ENCODE measurements around the gene IFT80.
A peak's percentile ranks its signal among the peaks of the same experiment; 100 is the strongest.
"Not testable (repeated sequence)": the region's sequence is repeated elsewhere in the genome, so short reads cannot be mapped to it uniquely, and the experiment has no call there.

The IFT80 gene

DNA sequence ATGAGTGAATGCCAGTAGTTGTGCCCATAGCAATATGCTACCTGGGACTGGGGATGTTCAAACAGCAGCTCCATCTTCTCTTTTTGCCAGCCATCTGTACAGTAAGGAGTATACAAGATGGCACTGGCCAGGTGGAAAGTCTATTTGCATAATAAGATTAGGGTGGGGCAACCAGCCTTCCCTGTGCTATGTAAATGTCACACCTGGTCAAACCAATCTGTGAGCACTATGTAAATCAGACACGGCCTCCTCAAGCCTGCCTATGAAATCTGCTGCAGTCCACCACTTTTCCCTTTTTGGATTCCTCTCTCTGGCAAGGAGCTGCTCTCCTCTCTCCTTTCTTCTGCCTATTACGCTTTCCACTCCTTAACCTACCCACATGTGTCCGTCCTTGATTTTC is 120.8 kb downstream of the IFT80 start:
- DNase-seq (ENCODE audit: low read depth in 2 of 2): no peak

DNA sequence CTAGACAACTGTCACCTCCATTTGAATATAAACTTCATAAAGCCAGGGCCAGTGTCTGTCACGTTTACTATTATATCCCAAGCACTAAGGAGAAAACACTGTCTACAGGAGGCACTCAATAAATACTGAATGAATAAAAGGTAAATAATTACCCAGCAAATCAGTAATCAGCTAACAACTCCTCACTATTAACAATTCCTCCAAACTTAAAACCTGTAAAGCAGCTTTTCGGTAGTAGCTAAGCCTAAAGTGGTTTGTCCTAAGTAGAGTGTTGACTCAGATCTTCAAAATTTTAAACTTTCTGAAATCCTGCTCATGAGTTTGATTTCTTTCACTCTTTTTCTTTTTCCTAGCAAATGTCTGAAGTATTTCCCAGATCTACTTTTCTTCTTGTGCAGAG is 133.9 kb downstream of the IFT80 start:
- no peak for DNase-seq (ENCODE audit: low read depth in 2 of 2)

DNA sequence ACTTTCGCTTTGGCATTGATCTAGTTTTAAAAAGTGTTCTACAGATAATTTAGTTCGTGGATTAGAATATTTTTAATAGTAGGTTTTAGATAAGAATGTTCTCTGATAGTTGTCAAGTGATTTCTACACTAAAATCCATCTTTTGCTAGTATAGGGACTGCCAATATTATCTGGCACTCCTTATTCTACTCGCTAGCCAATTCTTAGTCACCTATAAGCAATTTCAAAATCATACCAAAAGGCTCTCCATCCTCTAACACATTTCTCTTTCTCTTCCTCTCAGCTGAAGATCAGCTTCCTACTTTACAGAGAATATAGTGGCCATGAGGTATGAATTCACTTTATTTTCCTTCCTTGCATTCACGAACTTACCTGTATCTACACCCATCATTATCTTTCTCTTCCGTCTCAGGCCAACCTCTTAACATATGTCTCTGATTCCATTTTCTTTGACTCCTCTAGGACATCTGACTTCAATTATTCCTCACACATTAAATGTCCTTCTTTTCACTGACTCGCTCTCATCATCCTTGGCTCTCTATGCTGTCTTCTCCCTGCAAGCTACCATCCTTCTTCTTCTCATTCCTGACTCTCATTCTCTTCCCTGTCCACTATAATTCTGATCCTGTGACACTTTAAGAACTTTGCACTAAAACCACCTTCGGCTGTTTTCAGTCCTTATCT is 138.3 kb downstream of the IFT80 start:
- no peak for DNase-seq (ENCODE audit: low read depth in 2 of 2)

DNA sequence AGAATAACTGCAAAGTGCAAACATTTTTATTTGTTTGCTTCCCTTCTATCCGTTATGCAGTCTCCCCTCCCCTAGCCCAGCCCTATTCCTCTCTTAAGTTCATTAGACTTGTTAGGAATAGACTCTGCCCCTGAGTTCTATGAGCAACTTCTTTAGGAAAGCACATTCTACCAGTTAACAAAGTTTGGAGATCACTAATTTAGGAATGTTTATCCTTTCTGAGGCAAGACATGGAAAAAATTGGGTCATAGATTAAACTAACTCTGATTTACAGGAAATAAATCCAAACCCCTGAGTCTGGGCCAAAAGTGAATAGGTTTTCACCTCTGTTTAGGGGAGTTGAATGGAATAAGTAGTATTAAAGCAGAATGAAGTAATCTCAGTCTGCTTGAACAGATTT is 139.4 kb downstream of the IFT80 start:
- DNase-seq (ENCODE audit: low read depth in 2 of 2): no peak

DNA sequence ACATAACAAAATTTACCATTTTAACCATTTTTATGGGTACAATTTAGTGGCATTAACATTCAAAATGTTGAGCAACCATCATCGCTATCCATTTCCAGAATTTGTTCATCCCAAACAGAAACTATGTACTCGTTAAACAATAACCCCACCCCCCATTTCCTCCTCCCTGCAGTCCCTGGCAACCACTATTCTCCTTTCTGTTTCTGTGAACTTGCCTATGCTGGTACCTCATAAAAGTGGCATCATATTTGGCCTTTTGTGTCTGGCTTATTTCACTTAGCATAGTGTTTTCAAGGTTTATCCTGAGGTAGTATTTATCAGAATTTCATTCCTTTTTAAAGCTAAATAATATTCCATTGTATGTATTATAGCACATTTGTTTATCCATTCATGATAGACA is 141.4 kb downstream of the IFT80 start:
- DNase-seq (ENCODE audit: low read depth in 2 of 2): no peak

DNA sequence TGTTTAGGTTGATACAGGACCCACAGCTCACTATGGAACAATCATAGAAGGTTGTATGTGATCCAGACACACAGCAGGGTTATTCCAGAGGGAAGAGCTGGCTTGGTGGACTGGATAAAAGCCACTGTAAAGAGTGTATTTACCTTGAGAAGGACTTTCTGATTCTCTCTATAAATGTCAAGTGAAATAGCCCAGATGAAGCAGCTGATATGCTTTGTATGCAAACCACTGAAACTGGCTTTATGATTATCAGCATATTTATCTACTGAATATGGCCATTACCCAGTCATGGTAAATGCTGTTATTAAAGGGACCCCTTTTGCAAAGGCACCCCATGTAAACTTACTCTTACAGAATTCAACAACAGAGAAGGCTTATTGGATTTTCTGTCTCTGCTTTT is 145.7 kb downstream of the IFT80 start:
- no peak for DNase-seq (ENCODE audit: low read depth in 2 of 2)

DNA sequence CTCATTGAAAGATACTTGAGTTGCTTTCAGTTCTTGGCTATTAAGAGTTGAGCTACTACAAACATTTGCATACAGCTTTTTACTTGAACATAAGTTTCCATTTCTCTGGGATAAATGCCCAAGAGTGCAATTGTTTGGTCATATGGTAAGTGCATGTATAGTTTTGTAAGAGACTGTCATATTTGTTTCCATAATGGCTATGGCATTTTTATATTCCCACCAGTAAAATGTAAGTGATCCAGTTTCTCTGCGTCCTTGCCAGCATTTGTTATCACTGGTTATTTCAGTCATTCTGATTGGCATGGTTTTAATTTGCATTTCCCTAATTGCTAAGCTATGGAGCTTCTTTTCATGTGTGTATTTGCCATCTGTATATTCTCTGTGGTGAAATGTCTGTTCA is 151.3 kb downstream of the IFT80 start:
- no peak for DNase-seq (ENCODE audit: low read depth in 2 of 2)

DNA sequence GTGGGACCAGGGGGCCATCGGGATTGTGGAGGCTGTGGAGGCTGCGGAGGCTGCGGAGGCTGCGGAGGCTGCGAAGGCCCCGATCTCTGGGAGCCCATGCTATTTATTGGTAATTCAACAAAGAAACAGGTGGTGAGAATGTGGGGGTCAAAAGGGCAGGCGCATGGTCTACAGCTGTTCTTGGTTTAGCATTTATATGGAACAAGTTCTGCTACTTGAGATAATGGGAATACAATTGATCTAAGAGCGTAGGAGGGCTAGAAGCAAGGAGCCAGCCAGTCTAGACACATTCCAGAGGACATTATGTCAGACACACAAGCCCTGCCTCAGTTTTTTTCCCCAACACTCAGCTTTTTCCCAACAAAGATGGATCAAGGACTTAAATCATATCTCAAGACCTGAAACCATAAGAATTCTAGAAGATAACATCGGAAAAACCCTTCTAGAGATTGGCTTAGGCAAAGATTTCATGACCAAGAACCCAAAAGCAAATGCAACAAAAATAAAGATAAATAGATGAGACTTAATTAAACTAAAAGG is 153.7 kb downstream of the IFT80 start:
- DNase-seq (ENCODE audit: low read depth in 2 of 2): no peak

DNA sequence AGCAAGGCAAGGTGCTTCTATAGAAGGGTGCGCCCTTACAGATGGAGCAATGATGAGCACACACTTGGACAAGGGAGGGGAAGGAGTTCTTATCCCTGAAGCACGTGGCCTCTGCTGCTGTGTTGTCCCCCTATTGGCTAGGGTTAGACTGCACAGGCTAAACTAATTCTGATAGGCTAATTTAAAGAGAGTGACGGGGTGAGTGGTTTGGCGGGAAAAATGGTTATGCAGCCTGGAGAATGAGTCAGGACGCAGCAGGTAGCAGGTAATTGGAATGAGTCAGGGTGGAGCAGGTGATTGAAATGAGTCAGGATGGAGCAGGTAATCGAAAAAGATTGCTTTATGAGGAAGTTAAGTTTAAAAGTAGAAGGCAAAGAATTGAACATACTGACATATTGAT is 158.3 kb downstream of the IFT80 start:
- DNase-seq (ENCODE audit: low read depth in 2 of 2): not testable (repeated sequence)

DNA sequence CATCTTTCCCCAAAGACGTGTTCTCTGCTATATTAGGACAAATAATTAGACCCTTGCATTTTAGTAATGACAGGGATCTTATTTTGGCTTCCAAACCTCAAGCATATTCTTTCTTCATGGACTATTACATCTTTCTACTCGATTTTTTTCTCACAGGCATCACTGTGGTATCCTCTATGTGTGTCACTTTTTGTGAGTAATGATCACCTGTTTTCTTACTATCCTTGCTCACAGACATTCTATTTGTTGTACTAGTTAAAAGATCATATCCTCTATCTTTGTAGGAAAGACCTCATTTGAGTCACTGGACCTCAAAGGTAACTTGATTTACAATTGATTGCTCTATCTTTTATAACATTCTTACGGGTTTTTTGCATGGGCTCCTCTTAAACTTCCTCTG is 167.0 kb downstream of the IFT80 start:
- no peak for DNase-seq (ENCODE audit: low read depth in 2 of 2)

DNA sequence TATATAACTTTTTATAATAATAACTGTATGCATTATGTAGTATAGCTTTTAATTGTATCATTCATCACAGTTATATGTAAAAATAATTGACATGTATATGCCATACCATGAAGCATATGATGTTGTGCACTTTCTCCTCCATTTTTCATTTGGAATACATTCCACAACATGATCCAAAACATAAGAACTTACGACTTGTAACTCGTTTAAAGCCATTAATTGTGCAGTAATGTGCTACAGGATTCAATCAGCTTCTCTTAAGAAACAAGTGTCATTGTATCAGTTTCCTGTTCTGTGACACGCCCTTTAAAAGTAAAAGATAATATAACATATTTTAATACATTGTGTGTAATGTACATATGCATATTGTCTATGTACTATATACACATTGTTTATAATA is 171.6 kb downstream of the IFT80 start:
- DNase-seq (ENCODE audit: low read depth in 2 of 2): no peak

DNA sequence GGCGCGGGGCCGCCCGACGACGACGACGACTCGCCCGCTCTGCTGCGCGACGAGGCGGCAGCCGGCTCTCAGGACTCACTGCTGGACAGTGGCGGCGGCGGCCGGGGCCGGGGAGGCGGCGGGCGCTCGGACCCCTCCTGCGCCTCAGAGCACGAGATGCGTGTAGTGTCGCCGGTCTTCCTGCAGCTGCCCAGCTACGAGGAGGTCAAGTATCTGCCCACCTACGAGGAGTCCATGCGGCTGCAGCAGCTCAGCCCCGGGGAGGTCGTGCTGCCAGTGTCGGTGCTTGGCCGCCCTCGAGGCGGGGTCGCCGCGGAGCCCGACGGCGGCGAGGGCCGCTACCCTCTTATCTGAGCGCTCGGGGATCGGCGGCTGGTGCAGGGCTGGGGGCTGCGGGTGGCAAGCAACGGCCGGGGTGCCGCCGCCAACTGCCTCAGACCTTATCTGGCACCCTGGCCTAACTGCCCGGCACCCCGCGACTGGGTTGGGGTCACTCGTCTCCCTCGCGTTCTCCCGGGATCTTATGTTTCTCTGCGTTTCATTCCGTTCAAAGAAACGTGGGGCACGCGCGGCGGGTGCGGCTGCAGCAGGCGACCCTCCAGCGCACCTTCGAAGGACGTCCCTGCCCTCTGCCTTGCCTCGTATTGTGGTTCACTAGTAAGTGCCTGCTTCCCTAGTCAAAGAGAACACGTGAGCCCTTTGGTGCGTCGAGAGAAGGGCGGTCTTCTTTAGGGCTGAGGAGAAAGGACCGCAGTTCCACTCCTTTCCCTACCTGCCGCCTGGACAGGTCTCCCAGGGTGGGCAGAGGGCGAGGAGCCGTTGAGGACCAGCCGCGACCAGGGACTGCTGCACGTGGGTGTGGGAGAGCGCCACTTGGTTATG is 172.8 kb downstream of the IFT80 start:
- no peak for DNase-seq (ENCODE audit: low read depth in 2 of 2)

DNA sequence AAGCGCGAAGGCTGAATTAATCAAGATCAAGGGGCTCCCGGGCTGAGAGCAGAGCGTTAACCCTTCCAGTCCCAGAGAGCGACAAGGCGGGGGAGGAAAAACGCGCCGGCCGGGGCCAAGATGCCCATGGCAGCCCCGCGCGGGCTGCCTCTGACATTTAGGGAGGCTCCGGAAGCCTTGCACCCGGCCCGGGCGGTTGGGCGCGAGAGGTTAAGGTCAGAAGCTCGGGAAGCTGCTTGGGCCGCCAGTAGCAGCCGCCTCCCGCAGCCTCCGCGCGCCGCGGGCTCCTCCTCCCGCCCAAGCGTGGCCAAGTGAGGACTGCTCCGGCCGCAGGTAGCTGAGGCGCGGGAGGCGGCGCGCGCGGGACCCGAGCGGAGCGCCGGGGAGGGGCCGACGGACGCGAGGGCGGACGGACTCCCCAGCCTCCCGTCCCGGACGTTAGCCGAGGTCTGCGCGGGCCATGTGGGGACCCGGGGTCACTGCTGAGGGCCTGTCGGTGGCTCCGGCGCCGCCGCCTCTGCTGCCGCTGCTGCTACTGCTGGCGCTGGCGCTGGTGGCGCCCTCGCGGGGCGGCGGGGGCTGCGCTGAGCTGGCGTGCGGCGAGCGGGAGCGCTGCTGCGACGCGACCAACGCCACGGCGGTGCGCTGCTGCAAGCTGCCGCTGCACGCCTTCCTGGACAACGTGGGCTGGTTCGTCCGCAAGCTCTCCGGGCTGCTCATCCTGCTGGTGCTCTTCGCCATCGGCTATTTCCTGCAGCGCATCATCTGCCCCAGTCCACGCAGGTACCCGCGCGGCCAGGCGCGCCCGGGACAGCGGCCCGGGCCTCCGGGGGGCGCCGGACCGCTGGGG is 173.6 kb downstream of the IFT80 start, which contains the start of gene C3orf80:
C3orf80 (plus strand) TSS at position 247 of the 850 bp plus-strand sequence; CDS start at position 461, 214 bp downstream.
- DNase-seq (ENCODE audit: low read depth in 2 of 2): peak in 1 of 2 experiments; percentile 36

DNA sequence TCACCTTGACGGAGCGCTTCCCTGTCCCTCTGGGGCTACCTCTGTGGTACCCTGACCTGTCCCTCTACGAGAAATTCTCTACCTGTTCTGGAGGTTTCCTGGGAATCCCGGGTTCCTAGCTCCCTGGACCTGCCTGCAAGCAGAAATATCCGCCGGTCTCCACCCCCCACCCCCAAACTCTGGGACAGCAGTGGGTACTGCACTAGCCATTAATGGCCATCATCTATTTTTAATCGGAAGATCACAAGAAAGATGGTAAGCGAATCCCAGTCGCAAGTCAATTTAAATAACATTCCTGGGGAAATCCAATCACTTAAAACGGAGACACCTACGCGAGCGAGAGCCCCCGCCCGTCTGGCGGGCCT is 174.2 kb downstream of the IFT80 start:
- DNase-seq (ENCODE audit: low read depth in 2 of 2): no peak

DNA sequence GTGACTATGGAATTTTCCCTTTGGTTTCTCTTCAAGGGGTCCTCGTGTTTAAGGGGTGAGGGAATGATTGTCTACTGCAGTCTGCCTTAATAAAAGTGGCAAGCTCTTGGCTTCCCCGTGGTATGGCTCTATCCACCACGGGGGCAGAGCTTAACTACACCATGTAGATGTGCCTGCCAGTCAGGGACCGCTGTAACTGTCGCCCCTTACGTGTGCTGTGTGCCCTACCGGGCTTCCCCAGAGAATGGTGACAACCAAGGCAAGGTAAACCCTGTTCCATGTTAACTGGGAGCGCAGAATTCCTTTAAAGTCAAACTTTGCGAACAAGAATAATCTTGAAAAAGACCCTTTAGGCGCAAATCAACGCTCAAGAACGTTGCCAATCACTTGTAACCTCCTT is 174.8 kb downstream of the IFT80 start:
- no peak for DNase-seq (ENCODE audit: low read depth in 2 of 2)

DNA sequence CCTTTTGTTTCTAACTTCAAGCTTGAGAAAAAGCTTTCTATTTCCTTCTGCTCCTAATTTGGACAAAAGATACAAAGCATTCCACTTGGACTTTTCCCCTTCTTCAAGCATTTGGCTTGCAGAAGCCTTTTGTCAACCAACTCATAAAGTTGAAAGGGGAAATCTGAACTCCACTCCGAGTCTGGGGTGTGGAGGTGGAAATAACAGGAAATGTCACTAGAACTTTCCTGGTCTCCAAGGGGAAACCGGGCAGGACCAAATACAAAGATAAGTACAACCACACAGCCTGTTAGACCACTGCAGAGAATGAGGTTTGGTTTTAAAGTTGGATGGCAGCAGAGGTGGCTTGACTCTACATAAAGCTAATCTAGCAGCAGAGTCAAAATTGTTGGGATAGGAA is 178.0 kb downstream of the IFT80 start:
- DNase-seq (ENCODE audit: low read depth in 2 of 2): no peak

DNA sequence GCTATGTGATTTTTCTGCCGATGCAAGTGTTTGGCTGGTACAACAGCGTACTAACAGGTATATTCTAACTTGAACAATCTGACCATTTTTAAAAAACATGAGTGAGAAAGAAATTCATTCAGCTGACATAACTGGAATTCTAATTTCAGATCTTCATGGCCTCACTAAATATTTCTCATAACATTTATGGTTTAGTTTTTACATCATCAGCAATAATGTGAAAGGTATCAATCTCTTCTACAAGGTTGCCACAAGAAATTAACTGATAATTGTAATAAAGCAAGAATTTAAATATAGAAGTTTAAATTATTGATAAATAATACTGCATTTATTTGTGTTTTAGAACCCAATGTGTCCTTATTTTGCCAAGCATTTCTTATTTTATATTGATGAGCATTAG is 179.0 kb downstream of the IFT80 start:
- no peak for DNase-seq (ENCODE audit: low read depth in 2 of 2)

DNA sequence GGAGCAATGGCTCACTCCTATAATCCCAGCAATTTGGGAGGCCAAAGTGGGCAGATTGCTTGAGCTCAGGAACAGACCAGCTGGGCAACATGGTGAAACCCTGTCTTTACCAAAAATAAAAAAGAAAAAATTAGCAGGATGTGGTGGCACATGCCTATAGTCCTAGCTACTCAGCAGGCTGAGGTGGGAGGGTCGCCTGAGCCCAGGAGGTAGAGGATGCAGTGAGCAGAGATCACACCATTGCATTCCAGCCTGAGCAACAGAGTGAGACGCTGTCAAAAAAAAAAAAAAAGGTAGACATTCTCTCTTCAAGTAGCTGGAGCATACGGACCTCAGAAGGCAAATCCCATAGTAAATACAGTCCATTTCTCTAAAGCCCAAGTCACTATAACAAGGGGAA is 180.9 kb downstream of the IFT80 start:
- DNase-seq (ENCODE audit: low read depth in 2 of 2): no peak

DNA sequence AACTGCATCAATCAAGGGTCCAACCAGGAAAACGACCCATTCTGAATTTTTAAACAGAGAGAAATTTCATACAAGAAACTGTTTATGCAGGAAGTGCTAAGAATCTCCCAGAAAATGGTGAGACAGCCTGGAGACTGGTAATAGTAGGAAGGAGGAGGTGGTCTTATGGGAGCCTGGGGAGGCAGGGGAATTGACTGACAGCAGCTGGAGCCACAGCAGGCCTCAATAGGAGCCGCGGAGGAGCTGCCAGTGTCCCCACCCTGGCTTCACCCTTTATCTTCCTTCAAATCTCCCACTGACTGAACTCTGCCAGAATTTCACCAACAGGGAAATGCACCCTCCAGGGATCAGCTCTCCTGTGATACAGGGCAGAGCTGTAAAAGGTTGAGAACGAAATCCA is 181.3 kb downstream of the IFT80 start:
- no peak for DNase-seq (ENCODE audit: low read depth in 2 of 2)

DNA sequence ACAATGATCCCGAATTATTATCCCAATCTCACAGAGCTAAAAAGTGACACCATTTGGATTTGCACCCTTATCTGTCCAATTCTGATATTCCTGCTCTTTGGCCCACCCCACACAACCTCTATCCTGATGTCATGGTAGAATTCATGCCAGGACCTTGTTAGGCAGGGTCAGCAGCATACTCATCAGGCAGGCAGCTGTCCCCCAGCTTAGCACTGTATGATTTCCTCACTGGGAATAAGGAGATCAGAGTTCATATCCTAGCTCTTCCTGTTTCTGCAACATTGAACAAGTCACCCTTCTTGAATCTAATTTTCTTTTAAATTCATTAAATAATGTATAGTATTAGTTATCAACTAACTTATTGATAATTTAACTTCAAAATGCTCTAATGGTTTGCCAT is 185.8 kb downstream of the IFT80 start:
- DNase-seq (ENCODE audit: low read depth in 2 of 2): no peak

DNA sequence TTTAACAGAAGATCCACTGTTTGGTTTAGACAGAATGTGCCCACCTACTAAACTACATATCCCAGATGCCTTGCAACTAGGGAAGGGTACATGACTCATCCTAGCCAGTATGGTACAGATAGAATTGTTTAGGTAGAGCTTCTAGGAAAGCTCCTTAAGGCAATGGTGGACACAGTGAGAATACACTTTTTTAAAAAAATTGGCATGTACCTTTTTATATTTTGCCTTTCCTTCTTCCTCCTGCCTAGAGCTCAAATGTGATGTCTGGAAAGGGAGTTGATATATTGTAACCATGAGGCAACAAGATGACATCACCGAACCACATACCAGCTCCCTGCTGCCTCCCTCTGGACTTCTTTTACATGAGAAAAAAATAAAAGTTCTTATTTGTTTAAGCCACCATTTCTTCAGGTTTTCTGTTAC is 188.2 kb downstream of the IFT80 start:
- no peak for DNase-seq (ENCODE audit: low read depth in 2 of 2)

DNA sequence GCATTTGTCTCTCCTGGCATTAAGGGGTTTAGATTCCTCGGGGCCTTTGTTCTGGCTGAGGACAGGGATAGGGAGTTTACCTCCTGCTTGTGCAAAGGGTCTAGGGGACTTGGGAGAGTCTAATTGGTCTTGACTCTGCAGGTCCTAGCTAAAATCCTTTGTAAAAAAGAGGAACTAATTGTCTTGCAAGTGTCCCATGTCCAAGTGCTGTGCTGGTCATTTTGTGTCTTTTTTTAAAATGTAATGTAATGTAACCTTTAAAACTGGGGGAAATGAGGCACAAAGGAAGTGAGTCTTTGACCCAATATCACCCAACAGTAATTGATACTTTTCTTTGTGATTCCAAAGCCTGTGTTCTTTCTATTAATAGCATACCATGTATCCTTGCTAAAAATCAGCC is 188.7 kb downstream of the IFT80 start:
- DNase-seq (ENCODE audit: low read depth in 2 of 2): no peak
